Upper lobe of left lung (tissue), 4 donors: ENCODE results near the gene FHIT.

Experiments used
- EP300 ChIP-seq, 4 donors: sonication (generic); formaldehyde crosslinking; IDR thresholded peaks; one replicate each; pipeline ENCODE4 v1.5.1; 2017; ENCODE audit warnings: antibody characterized with exemption in 4 of 4, control low read depth in 2 of 4
- POLR2A ChIP-seq, 4 donors: fragments of 450-650 bp; IDR thresholded peaks; one replicate each; pipeline ENCODE4 v1.5.1; 2016 to 2017; ENCODE audit warnings: antibody characterized with exemption in 4 of 4, mild to moderate bottlenecking in 2 of 4
- POLR2AphosphoS5 ChIP-seq, 2 donors: sonication (generic); formaldehyde crosslinking; IDR thresholded peaks; one replicate each; pipeline ENCODE4 v1.5.1; 2017; ENCODE audit warnings: antibody characterized with exemption in 2 of 2
- TF ChIP-seq, protein P1 (sequence below), 6 experiments: fragments of 450-650 bp in 4 of 6; fragments of 200-600 bp in 2 of 6; sonication (generic) in 2 of 6; IDR thresholded peaks; one replicate each; pipeline ENCODE4 v1.5.1; 2016 to 2019; ENCODE audit warnings: antibody characterized with exemption in 6 of 6

DNA sequence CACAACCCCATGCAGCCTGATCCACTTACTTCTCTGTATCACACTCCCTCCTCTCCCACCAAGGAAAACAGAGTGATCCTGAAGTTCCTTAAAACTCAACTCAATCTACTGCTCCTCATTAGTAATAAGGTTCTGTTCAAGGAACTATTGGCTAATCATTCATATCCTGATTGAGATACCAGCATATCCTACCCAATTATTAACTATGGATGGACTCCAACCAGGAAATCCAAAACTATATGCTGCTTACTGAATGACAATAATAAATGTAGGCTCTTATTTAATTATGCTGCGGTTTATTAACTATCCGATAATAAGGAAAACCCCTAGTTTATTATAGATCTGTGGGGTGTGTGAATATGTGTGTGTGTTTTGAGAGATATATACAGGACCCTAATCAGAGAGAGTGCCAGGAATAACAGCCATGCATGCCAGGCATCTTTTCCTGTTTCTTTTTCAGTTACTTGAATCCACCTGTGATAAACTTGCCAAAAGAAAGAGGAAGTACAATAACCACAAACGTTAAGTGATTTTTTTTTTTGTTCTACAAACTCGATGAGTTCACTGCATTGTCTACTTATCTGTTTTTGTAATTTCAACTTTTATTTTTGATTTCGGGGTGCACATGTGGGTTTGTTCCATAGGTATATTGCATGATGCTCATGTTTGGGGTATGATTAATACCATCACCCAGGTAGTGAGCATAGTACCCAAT, 1169.7 kb downstream of the FHIT start:
- TF ChIP-seq, protein P1, sequence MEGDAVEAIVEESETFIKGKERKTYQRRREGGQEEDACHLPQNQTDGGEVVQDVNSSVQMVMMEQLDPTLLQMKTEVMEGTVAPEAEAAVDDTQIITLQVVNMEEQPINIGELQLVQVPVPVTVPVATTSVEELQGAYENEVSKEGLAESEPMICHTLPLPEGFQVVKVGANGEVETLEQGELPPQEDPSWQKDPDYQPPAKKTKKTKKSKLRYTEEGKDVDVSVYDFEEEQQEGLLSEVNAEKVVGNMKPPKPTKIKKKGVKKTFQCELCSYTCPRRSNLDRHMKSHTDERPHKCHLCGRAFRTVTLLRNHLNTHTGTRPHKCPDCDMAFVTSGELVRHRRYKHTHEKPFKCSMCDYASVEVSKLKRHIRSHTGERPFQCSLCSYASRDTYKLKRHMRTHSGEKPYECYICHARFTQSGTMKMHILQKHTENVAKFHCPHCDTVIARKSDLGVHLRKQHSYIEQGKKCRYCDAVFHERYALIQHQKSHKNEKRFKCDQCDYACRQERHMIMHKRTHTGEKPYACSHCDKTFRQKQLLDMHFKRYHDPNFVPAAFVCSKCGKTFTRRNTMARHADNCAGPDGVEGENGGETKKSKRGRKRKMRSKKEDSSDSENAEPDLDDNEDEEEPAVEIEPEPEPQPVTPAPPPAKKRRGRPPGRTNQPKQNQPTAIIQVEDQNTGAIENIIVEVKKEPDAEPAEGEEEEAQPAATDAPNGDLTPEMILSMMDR (IDR thresholded peaks at IDR 0.05): no peak
- TF ChIP-seq POLR2A (IDR thresholded peaks at IDR 0.05) (no peak), POLR2AphosphoS5 (IDR thresholded peaks at IDR 0.05) (no peak), EP300 (IDR thresholded peaks at IDR 0.05) (no peak)
